ENCODE data around the gene RABGEF1.

DNA sequence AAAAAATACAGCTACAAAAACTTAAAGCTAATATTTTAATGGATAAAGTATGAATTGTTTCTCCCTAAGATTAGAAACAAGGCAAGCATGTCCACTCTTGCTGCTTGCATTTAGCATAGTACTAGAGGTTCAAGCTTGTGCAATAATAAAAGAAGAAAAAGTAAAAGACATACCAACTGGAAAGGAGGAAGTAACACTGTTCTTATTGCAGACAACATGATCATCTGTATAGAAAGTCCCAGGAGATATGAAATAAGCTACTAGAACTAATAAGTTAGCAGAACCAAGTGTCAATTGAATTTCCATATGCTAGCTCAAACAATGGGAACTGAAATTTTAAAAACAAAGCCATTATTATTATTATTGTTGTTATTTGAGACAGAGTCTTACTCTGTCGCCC lies 20.0 kb upstream of the RABGEF1 start:
- TF ChIP-seq TAF1 (IDR thresholded peaks at IDR 0.05; ENCODE audit: low read depth, low read length), result no peak
- no peak for TF ChIP-seq POLR2AphosphoS5 (IDR thresholded peaks at IDR 0.05; ENCODE audit: low read depth, low read length)
- TF ChIP-seq POLR2A (IDR thresholded peaks at IDR 0.05; ENCODE audit: low read depth, low read length), result no peak
- TF ChIP-seq POU2F2 (IDR thresholded peaks at IDR 0.05; ENCODE audit: low read depth, low read length), result no peak
- no peak for TF ChIP-seq PAX5 (IDR thresholded peaks at IDR 0.05; ENCODE audit: insufficient read depth, low read length, severe bottlenecking)

Measured in GM12891 (cell line).